ENCODE measurements around the gene NDOR1.

Gene NDOR1

DNA sequence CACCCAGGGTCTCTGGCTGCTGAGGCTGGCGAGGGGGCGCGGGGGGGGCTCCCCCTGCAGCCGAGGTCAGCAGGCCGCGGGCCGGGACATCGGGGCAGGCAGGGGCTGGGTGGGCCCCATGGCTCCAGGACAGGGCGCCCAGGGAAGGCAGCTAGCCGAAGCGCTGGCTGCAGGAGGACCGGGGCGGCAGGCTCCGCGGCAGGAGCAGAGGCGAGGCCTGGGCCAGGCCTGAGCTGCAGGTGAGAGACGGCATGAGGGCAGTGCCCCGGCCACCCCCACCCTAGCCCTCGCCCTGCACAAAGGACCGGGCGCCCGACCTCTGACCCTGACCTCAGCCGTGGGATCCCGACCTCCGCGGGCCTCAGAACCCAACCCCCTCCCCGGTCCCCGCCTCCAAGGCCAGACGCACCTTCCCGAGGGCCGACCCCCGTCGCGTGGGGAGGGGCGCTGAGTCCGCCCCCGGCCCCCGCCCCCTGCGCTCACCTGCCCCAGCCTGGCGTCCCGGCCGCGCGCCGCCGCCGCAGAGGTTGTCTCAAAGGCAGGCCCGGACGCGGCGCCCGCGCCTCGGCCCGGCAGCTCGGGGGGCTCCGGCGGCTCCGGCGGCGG, 16.1 kb downstream of the NDOR1 start:
- no peak for FAIRE-seq

DNA sequence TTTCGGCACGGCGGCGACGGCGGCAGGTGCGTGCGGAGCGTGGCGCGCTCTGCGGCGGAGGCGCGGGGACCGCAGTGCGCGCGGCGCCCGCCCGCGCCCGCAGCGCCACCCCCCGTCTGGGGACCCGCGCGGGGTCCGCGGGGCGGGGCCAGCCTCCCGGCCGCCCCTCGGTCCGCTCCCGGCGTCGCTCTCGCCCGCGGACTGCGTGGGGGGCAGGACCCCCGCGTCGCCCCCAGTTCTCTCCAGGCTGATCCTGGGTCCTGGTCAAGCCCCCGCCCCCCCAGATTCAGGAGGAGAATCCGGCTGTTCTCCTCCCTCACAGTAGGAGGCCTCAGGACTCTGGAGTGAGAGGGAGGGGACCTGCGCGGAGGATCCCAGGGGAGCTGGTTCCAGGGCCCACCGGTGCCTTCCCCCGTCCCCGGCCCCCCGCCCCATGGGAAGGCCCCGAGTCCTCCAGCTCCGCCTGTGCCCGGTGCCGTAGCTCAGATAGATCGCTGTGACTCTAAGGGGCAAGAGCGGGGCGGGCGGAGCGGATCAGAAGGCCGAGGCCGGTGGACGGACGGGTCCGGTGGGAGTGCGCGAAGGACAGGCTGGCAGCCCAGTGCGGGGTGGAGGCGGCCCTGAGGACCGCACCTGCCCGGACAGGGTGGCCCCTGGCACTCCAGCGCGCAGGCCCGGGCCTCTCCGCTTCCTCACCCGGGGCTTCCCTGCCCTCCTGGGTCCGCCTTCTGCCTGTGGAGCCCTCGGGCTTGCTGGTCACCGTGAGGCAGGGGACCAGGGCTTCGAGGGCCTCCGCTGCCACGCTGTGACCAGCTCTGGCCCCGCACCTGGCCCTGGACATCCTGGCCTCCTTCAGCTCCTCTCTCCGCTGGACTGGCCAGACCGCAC, 16.9 kb downstream of the NDOR1 start, which contains the start of gene RNF208:
RNF208 (minus strand) TSS at position 51 of the 888 bp plus-strand sequence. CDS start 1,028 bp downstream, outside the sequence.
- FAIRE-seq = no peak

DNA sequence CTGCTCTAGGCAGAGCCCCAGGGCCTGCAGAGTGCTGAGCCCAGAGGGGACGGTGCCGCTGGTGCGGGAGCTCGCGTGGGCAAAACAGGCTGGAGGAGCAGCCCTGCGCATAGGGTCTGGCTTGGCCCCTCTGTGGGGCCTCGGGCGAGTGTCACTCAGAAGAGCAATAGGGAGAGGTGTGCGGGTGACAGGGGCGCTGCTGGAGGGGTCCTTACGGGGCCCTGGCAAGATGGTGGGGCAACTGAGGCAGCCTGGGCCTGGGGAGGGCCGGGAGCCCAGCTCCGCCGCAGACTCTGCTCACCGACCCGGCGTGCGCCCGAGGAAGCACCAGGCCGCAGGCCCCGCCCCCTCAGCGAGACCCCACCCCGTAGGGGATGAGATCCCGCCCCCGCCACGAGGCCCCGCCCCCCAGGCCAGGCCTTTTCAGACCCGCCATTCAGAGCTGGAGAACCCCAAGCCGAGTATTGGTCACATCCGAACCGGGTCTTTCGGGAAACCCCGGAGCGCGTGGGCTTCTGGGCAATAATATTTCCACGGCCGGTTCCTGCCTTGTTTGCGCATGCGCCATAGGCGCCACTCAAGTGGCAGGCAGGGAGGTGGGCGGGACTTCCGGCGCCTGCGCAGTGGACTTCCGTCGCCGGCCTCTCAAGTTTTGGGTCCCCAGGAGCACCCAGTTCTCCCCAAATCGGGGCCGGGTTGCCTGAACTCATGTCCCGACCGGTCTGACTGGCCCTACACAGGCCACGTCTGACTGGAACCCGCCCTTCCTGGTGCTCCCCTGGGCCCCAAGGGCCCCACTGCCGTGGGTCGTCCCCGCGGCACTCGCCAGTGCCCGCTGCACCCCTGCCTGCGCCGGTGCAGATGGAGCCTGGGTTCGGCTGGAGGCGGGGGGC, 17.8 kb downstream of the NDOR1 start:
- FAIRE-seq = peak; percentile 5

DNA sequence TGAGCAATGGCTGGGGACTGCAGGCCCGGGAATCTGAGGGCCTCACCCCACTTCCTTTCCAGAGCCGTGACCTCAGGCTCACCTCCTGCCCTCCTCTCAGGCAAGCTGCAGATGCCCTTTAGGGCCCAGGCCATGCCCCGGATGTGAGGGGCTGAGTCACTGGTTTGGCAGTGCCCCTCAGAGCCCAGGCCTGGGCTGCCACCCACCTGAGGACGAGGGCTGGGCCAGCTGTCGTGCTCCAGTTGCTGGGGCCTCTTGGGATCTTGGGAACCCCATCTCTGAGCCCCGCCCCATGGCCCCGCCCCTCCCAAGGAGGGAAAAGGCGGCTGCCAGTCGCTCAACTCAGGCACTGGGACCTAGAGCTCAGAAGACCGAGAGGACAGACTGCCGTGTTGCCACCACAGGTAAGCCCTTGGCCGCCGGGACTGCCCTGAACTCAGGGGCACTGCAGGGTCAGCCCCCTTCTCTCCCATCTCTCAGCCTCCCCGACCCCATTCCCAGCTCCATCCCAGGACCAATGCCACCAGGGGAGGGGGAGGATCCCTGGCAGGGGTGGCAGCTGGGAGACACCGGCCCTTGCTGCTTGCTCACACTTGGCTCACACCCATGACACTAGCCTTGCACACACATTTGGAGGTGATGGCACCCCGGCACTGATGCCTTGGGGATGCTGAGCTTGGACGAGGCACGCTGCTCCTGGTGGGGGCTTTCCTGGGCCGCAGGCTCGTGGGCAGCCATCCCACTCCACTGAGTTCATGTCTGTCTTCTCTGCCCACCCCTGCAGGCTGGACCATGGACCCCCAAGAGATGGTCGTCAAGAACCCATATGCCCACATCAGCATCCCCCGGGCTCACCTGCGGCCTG, 19.6 kb downstream of the NDOR1 start, which contains the start of gene CYSRT1:
CYSRT1 (plus strand) TSS at position 345 of the 865 bp plus-strand sequence; CDS start at position 793, 448 bp downstream.
- FAIRE-seq = no peak

DNA sequence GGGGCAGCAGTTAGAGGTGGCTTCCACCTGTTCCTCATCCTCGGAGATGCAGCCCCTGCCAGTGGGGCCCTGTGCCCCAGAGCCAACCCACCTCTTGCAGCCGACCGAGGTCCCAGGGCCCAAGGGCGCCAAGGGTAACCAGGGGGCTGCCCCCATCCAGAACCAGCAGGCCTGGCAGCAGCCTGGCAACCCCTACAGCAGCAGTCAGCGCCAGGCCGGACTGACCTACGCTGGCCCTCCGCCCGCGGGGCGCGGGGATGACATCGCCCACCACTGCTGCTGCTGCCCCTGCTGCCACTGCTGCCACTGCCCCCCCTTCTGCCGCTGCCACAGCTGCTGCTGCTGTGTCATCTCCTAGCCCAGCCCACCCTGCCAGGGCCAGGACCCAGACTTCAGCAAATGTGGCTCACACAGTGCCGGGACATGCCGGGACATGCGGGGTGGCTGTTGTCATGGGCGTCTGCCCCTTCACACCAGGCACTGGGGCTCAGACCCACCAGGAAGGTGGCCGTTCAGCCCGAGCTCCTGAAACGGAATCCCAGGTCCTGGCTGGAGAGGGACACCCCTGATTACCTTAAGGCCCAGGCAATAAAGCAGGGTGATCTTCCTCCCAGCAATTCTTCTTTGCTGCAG, 20.3 kb downstream of the NDOR1 start:
- no peak for FAIRE-seq

DNA sequence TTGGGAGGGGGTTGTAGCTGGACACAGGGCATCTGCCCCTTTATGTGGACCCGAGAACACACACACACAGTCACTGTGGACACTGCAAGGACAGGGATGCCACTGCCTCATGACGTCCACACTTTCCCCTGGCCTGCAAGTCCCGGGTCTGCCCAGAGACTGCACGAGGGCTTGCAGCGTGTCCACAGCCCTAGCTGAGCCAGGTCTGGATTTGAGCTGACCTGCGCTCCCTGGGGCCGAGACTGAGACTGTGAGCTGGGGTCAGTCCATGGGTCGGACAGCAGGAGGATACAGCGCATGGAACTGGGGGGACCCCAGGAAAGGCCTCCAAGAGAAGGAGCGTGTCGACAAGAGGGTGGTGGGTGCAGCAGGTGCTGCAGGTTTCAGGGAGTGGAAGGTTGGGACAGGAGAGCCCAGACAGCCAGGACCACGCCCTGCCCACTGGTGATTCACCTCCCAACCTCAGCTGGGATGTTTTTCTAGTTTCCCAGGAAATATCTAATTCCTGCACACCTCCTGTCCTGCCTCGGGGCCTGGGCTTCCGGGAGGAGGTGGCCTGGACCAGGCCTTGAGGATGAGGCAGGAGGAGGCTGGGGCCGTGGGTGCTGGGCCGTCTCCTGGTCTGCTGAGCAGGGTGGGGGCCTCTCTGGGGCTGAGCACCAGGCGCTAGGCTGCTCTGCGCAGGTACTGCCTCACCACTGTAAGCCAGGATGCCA, 21.0 kb downstream of the NDOR1 start:
- FAIRE-seq = no peak

DNA sequence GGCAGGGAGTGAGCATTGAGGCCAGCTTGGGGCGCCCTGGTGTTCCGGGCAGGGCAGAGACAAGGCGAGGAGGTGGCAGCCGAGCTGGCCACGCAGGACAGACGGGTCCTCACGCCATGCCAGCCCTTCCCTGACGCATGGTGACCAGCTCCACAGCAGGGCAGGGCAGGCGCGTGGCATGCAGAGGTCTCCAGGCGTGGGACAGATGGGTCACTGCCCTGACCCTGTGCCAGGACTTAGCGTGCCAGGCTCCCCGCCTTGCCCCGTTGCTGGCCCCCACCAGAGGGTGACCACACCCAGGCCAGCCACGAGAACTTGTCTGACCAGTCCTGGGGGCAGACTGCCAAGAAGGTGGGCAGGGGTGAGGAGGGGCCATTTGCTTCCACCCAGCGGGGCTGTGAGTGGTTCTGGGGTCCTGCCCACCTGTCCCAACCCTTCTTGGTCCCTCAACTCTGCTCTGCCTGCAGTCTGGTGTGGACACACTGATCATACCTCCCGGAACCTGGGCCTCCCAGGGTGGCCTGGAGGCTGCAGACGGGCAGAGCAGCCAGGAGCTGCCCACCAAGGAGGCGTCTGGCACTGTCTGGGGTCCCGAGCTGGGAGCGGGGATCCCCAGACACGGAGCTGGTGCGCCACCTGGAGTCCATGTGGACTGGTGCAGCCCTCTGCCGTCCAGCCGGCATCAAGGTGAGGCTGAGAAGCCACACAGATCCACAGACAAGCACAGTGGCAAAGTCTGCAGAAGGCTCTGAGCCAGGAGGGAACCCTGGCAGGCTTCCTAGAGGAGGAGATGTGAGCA, 21.8 kb downstream of the NDOR1 start, which contains the start of gene RNF224:
RNF224 (plus strand) TSS at position 449 of the 799 bp plus-strand sequence. CDS start 834 bp downstream, outside the sequence.
- FAIRE-seq = no peak

DNA sequence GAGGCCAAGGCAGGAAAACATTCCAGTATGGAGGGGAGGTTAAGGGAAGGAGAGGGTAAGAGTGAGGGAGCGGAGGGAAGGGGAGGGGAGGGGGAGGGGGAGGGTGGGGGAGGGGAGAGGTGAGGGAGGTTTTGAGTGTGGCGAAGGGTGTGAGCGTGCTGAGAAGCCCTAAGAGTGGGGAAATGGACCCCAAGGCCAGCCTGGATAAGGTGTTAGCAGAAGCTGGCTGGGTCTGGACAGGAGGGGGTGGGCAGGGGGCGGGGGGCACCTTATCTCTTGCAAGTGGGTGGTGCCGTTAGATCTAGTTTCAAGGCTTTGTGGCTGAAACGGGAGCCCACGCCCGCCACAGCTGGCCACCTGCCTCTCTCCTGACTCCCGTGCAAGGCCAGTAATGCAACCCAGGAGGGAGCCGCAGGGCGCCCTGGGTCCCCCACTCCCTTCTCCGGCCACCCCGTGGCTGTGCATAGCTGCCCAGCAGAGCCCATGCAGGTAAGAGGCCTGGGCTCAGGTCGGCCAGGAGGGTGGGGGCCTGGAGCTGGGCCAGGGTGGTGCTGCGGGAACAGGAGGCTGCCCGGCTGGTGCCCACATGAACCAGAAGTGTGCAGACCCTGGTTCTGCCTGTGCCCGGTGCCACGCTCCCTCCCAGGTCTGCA, 22.5 kb downstream of the NDOR1 start:
- FAIRE-seq = no peak

DNA sequence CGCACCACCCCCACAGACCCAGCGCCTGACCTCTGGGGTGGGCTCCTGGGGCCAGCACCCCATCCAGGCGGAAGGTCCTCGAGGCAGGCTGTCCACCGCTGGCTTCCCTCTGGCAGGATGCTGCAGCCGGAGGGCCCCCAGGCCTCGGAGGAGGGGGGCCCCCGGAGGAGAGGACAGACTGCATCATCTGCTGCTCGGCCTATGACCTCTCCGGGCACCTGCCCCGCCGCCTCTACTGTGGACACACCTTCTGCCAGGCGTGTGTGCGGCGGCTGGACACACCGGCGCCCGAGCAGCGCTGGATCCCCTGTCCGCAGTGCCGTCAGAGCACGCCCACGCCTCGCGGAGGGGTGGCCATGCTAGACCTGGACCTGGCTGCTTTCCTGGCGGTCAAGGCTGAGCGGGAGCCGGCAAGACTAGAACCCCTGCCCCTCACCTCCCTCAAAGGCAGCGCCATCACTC, 23.0 kb downstream of the NDOR1 start:
- FAIRE-seq = no peak

DNA sequence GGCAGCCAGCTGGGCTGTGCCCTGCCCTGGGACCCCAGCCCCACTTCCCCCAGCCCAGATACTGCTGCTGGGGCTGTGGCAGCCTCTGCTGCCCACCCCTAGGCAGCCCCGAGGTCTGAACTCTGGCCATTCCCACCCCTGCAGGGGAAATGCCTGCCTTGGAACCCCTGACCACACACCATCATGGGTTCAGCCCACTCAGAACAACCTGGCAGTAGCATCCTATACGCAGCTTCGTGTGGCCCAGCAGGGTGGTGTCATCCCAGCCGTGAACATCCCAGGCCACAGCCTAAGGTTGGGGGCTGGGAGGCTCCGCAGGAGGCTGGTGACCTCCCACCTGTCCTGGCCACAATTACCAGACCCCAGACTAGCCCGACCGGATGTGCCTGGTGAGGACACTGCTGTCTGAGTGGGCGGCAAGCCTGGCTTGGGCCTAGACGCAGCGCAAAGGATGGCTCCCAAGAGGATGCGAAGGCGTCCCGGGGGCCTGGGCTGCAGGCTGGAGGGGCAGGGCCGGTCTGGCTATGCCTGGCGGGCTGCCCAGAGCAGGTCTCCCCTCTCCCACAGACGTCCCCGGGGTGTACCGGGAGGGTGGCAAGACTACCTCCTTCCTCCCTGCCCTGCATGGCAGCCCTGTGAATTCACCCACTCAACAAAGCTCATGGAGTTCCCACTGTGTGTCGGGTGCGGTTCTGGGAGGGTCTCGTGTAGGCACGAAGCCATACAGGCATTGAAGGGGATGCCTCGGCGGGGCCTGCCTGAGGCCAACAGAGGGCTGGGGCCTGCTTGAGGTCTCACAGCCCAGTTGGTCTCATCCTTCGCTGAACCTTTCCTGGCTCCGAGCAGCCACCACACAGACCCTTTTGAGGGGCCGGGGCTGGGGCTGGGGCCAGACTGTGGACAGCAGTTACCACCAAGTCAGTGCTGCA, 23.7 kb downstream of the NDOR1 start:
- no peak for FAIRE-seq

DNA sequence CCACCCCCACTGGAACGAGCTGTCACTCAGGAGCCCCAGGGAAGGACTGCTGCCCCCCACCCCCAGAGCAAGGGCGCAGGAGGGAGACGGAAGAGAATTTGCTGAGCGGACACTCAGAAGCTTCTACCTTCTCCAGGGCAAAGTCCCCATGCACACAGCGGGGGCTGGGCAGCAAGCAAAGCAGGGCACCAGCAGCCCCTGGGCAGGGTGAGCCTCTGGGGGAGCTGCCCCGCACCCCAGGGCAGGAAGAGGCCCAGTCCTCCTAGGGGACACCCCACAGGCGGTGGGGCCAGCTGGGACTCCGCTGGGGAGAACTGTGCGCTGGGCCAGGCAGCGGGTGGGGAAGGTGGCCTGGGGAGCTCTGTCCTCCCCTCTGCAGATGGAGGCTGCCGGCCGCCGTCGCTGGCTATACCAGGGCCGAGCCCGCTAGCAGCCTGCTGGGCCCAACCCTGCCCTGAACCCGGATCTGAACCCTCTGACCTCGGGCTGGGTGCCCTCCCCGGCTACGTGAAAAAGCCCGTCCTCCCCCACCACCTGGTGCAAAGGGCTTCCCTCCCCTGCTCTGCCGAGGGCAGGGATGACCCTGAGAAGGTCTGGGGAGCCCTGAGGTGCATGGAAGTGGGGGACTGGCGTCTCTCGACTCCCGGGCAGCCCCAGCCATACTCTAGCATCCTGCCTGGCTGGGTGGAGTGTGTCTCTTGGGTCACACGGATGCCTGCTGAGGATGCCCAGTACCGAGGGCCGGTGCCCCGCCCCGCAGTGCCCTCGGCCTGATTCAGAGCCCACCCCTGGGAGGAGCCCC, 24.6 kb downstream of the NDOR1 start:
- no peak for FAIRE-seq

DNA sequence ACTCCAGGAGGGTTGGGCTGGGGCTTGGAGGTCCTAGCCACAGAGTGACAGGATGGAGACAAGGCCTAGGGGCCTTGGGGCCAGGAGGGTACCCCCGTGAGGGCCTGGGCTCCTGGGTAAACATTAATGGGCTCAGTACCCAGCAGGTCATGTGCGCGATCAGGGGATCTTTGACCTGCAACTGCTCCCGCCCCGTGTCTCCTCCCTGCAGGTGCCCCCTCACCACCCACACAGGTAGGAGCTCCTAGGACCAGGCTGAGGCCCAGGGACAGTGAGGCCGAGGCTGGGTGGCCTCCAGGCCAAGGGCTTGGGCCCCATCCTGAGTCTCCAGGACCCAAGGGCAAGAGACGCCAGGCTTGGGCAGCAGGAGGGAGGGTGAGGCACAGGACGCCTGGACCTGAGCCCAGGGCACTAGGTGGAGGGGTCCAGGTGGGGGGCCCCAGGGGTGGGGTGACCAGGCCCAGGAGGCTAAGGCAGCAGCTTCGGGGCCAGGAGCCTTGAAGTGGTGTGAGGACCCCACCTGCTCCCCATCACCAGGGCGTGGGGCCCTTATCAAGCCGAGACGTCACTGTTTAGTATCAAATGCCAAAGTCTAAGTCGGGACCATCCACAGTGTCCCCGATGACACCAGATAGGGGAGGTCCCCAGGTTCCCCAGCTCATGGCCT, 25.3 kb downstream of the NDOR1 start, which contains the start of gene SLC34A3:
SLC34A3 (plus strand) TSS at position 197 of the 667 bp plus-strand sequence. CDS start 802 bp downstream, outside the sequence.
- FAIRE-seq = no peak

DNA sequence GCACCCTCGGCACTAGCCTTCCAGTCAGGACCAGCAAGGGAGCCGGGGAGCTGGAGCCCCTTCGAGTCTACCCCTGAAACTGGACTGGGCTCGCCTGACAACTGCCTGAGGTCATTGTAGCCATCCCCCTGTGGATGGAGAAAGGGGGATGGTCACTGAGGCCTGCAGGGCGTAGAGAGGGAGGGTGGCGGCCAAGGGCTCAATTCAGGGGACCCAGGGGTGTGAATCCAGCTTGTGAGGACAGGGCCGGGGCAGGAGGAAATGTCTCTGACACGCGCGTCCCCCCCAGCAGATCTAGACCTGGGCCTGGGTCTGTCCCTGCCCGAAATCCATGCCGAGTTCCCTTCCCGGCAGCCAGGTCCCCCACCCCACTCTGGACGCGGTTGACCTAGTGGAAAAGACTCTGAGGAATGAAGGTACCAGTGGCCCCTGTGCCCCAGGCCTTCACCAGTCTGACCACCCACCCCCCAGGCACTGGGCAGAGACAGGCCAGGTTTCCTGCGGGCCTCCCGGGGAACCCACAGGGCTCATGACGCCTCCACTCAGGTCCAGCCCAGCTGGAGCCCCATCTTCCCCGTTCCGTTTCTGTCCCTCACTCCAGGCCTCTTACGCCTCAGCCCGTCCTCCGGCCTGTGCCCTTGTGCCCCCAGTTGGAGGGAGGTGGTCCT, 26.0 kb downstream of the NDOR1 start:
- no peak for FAIRE-seq

DNA sequence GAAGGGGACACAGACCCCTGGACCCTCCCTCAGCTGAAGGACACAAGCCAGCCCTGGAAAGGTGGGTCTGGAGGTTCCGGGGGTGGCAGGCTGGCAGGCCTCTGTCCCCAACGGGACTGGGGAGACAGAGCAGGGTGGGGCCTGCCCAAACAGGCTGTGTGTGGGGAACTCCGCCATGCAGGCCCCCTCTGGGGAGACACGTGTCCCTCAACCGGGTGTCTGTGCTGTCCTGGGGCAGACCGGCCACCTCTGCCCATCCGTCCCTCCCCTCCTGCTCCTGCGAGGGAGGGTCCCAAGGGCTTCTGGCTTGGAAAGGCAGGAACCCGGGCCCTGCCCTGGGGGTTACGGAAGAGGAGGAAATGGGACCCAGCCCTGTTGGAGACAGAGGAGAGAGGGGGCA, 26.6 kb downstream of the NDOR1 start:
- FAIRE-seq = no peak

DNA sequence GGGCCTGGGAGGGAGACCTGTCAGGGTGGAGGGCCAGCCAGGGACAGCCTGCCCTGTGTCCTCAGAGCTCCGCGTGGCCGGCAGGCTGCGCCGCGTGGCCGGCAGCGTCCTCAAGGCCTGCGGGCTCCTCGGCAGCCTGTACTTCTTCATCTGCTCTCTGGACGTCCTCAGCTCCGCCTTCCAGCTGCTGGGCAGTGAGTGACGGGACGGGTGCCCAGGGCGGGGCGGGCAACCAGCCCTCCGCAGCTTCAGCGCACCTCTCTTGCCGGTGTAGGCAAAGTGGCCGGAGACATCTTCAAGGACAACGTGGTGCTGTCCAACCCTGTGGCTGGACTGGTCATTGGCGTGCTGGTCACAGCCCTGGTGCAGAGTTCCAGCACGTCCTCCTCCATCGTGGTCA, 27.0 kb downstream of the NDOR1 start:
- no peak for FAIRE-seq

Measured in colon (tissue), 2 donors.